Measurements from ENCODE around the gene SMARCB1. TPM values are rescaled to one million over a fixed set of nuclear protein-coding genes. Genes with fewer than 3 reads are reported as not detected.

SMARCB1 gene
- total RNA-seq, 1 donor from 2014 or later: 222 TPM

- no peak for DNase-seq (ENCODE audit: low read depth, low spot score)
- H3K4me1 Mint-ChIP-seq: peaks cover 31% of the 10 kb centered on the region
- peak overlapping the region; percentile 90 for H3K27ac Mint-ChIP-seq (ENCODE audit: unreplicated experiment)
- H3K36me3 Mint-ChIP-seq (ENCODE audit: low read depth): no peaks in the 10 kb centered on the region
- H3K9me3 Mint-ChIP-seq: no peaks in the 10 kb centered on the region
- TF ChIP-seq CTCF (conservative IDR thresholded peaks at IDR 0.05): no peak
- no peaks in the 10 kb centered on the region for H3K27me3 Mint-ChIP-seq (ENCODE audit: low read depth)
- peak overlapping the region; percentile 96 for H3K4me3 Mint-ChIP-seq
Measured at GRCh38 chr22:23787600-23787896, 782 bp downstream of the SMARCB1 start.

- Mint-ChIP-seq H3K4me3 (peak overlapping the region; percentile 96), H3K27ac (ENCODE audit: unreplicated experiment) (peak overlapping the region; percentile 90), H3K4me1 (peaks cover 31% of the 10 kb centered on the region), H3K27me3 (ENCODE audit: low read depth) (no peaks in the 10 kb centered on the region), H3K36me3 (ENCODE audit: low read depth) (no peaks in the 10 kb centered on the region), H3K9me3 (no peaks in the 10 kb centered on the region)
- no peak for TF ChIP-seq CTCF (conservative IDR thresholded peaks at IDR 0.05)
- no peak for DNase-seq (ENCODE audit: low read depth, low spot score)
Measured at GRCh38 chr22:23787910-23788309, 1.1 kb downstream of the SMARCB1 start.

GRCh38 chr22:23789121-23789520, 2.4 kb downstream of the SMARCB1 start:
- Mint-ChIP-seq H3K4me3 (peak overlapping the region; percentile 96), H3K4me1 (peaks cover 31% of the 10 kb centered on the region), H3K27ac (ENCODE audit: unreplicated experiment) (no peak overlapping the region)

GRCh38 chr22:23789638-23790037, 2.9 kb downstream of the SMARCB1 start:
- Mint-ChIP-seq H3K9me3 (no peaks in the 10 kb centered on the region), H3K36me3 (ENCODE audit: low read depth) (peaks cover 5% of the 10 kb centered on the region), H3K4me1 (peaks cover 31% of the 10 kb centered on the region), H3K27ac (ENCODE audit: unreplicated experiment) (no peak overlapping the region), H3K4me3 (peak overlapping the region; percentile 96), H3K27me3 (ENCODE audit: low read depth) (no peaks in the 10 kb centered on the region)
- TF ChIP-seq CTCF (conservative IDR thresholded peaks at IDR 0.05): peak; percentile 14
- no peak for DNase-seq (ENCODE audit: low read depth, low spot score)

More at GRCh38 chr22:23789121-23789520, 2.4 kb downstream of the SMARCB1 start:
- Mint-ChIP-seq H3K27me3 (ENCODE audit: low read depth) (no peaks in the 10 kb centered on the region), H3K9me3 (no peaks in the 10 kb centered on the region), H3K36me3 (ENCODE audit: low read depth) (peaks cover 5% of the 10 kb centered on the region)
- no peak for DNase-seq (ENCODE audit: low read depth, low spot score)
- TF ChIP-seq CTCF (conservative IDR thresholded peaks at IDR 0.05): no peak

GRCh38 chr22:23790819-23791737, 4.3 kb downstream of the SMARCB1 start:
- Mint-ChIP-seq H3K9me3 (no peaks in the 10 kb centered on the region), H3K36me3 (ENCODE audit: low read depth) (peaks cover 6% of the 10 kb centered on the region), H3K4me3 (peak overlapping the region; percentile 31), H3K27me3 (ENCODE audit: low read depth) (no peaks in the 10 kb centered on the region), H3K4me1 (peaks cover 31% of the 10 kb centered on the region), H3K27ac (ENCODE audit: unreplicated experiment) (no peak overlapping the region)
- TF ChIP-seq CTCF (conservative IDR thresholded peaks at IDR 0.05): no peak
- no peak for DNase-seq (ENCODE audit: low read depth, low spot score)

Data from neural crest cell (in vitro differentiated cells).